Kidney (tissue), 14 donors: ENCODE measurements around the gene TRAPPC5. TPM values are rescaled to one million over a fixed set of nuclear protein-coding genes. Genes with fewer than 3 reads are reported as not detected.

Experiments used
- DNase-seq, 5 donors: peaks; one replicate each; pipeline ENCODE4 v3.0.0-alpha.2; 2013 to 2020
- FAIRE-seq: peaks from 2 replicates; lab custom pipeline; 2012; peaks lifted over from hg19 to GRCh38; lab: Jason Lieb, UNC
- H3K27ac ChIP-seq, 2 donors: one replicate each; pipeline ENCODE4 v1.7.0; 2013; ENCODE audit warnings: low read depth in 2 of 2, low read length in 2 of 2, inconsistent platforms in 1 of 2
- H3K27me3 ChIP-seq: one replicate; pipeline ENCODE4 v1.7.1; 2013; ENCODE audit warnings: low read length, inconsistent platforms; ENCODE audit not compliant: control insufficient read depth, insufficient read depth
- H3K36me3 ChIP-seq, 3 donors: one replicate each; pipeline versions ENCODE4 v1.7.0 to v1.7.1; 2013; ENCODE audit warnings: low read length in 3 of 3, control low read depth in 1 of 3, inconsistent platforms in 1 of 3; ENCODE audit not compliant: insufficient read depth in 3 of 3, control insufficient read depth in 2 of 3
- H3K4me1 ChIP-seq, 3 donors: one replicate each; pipeline versions ENCODE4 v1.7.0 to v1.7.1; 2013; ENCODE audit warnings: low read length in 3 of 3, inconsistent platforms in 1 of 3, low read depth in 1 of 3; ENCODE audit not compliant: control insufficient read depth in 2 of 3, insufficient read depth in 2 of 3
- H3K4me3 ChIP-seq, 3 donors: one replicate each; pipeline versions ENCODE4 v1.7.0 to v1.8.1; 2013; ENCODE audit warnings: low read length in 3 of 3, control low read depth in 1 of 3, inconsistent platforms in 1 of 3
- H3K9ac ChIP-seq, 3 donors: one replicate each; pipeline versions ENCODE4 v1.7.0 to v1.7.1; 2013; ENCODE audit warnings: low read length in 3 of 3, control low read depth in 1 of 3, inconsistent platforms in 1 of 3
- H3K9me3 ChIP-seq, 3 donors: one replicate each; pipeline versions ENCODE4 v1.7.0 to v1.7.1; 2013; ENCODE audit warnings: low read length in 3 of 3, control low read depth in 1 of 3, inconsistent platforms in 1 of 3; ENCODE audit not compliant: control insufficient read depth in 2 of 3, insufficient read depth in 1 of 3
- intact Hi-C: fragments of 100-400 bp; cut with DNase I; formaldehyde crosslinking; loops from one replicate; pipeline ENCODE4 v1.11.1; 2022
- polyA plus RNA-seq: library from polyadenylated mRNA; stranded (reverse); fragments of 350-450 nt; fragmentation: Illumina TruSeq; extraction: RNeasy Lipid Tissue Mini Kit (QIAGEN cat#74804); gene quantifications from one replicate; pipeline ENCODE4 v1.2.3, GENCODE V29; 2014; ENCODE audit warnings: low read depth, low replicate concordance; ENCODE audit not compliant: insufficient read depth
- total RNA-seq: library from RNA; stranded (reverse); fragmentation: NEBNext Ultra II Directional; extraction: Animal tissue kit (Norgen Biotek cat#: 25700); gene quantifications from one replicate; pipeline ENCODE4 v1.2.1, GENCODE V29; 2021
- TF ChIP-seq, protein P1 (sequence below): IDR thresholded peaks from 3 replicates; pipeline ENCODE4 v1.5.1; 2012; ENCODE audit warnings: mild to moderate bottlenecking, moderate library complexity, borderline replicate concordance; ENCODE audit not compliant: insufficient read depth; ENCODE audit errors: extremely low read depth
- donor health status: control.
- donor health status: control.
- donor health status: control.
- donor health status: control.
- donor health status: control.
- donor health status: DM: yes; HTN: yes; CAD: no.
- donor health status: Normal renal cell carcinoma (clear cell type).

TRAPPC5 gene
- total and polyA plus RNA-seq, 2 donors from 2014 or later = 82.6 to 222 TPM

DNA sequence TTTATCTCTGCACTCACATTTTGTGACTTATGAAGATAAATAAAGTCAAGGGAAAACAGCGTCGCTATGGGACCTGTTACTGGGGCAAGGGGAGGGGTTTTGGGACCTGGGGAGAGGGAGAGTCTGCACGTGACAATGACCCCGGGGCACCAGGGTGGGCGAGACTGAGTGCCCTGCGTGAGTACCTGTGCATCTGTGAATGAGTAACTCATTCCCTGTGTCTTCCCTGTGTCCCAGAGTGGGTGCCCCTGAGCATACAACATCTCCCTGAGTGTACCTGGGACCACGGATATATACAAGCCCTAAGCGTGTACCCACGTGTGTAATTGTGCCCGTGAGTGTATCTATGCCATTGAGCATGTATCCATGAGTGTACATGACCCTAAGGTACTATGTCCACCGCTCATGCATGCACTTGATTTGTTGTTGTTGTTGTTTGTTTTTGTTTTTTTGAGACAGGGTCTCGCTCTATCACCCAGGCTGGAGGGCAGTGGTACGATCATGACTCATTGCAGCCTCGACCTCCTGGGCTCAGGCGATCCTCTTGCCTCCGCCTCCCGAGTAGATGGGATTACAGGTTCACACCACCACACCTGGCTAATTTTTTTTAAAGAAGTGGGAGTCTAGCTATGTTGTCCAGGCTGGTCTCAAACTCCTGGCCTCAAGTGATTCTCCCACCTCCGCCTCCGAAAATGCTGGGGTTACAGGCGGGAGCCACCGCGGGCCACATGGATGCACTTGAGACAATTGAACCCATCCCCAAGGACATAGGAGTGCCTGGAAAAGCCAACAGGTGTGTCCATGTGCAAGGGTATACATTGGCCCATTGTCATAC is 645 bp upstream of the TRAPPC5 start:
- TF ChIP-seq, protein P1, sequence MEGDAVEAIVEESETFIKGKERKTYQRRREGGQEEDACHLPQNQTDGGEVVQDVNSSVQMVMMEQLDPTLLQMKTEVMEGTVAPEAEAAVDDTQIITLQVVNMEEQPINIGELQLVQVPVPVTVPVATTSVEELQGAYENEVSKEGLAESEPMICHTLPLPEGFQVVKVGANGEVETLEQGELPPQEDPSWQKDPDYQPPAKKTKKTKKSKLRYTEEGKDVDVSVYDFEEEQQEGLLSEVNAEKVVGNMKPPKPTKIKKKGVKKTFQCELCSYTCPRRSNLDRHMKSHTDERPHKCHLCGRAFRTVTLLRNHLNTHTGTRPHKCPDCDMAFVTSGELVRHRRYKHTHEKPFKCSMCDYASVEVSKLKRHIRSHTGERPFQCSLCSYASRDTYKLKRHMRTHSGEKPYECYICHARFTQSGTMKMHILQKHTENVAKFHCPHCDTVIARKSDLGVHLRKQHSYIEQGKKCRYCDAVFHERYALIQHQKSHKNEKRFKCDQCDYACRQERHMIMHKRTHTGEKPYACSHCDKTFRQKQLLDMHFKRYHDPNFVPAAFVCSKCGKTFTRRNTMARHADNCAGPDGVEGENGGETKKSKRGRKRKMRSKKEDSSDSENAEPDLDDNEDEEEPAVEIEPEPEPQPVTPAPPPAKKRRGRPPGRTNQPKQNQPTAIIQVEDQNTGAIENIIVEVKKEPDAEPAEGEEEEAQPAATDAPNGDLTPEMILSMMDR = no peak
- no peak overlapping the region for H3K27ac ChIP-seq
- no peaks in the 10 kb centered on the region for H3K36me3 ChIP-seq
- peak overlapping the region; percentile 16 to 87 (median 61) for H3K4me3 ChIP-seq
- FAIRE-seq (no peak), DNase-seq (no peak)
- H3K4me1 ChIP-seq = peaks cover 0 to 8% (median 0%) of the 10 kb centered on the region in 3 donors
- H3K9ac ChIP-seq = peak overlapping the region in 1 of 3 donors; percentile 92
- intact Hi-C loops = no loop called here
- no peaks in the 10 kb centered on the region for H3K9me3 ChIP-seq
- no peaks in the 10 kb centered on the region for H3K27me3 ChIP-seq

DNA sequence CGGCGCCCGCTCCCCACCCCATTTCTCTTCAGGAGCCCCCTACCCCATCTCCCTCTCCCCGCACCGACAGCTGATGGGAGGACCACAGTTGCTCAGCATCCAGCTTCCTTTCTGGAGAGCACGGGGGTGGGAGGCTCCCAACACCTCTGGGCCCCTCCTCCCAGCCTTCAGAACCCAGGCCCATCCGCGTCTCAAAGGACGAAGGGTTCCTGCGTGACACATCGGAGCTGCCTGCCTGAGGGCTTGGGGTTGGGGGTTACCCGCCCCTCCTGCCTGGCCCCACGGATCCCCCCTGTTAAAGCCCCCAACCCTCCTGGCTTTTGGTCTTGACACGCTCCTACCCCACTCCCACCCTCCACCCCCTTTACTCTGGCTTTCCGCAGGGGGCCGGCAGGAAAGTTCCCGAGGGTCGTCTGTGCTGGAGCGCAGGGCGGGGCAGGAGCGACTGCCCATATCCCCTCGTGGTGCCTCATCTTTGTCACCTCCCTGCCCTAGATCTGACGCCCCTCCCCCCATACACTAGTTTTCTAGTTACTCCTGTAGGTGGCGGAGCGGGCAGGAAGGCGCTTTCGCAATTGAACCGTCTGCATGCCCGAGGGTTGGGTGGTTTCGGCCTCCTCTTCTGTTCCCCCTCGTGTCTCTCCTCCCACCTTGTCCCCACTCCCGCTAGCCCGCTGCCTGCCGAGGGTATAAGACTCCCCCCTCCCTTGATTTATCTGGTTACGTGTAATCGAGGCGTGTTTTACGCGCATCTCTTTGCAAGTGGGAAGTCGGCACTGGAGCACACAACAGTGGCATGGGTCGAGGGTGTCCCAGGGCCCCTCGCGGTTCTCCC is 924 bp downstream of the TRAPPC5 start:
- H3K36me3 ChIP-seq = no peaks in the 10 kb centered on the region
- TF ChIP-seq, protein P1 = peak; percentile 52
- FAIRE-seq = no peak
- no peaks in the 10 kb centered on the region for H3K9me3 ChIP-seq
- peak overlapping the region; percentile 62 to 87 (median 78) for H3K4me3 ChIP-seq
- no peaks in the 10 kb centered on the region for H3K27me3 ChIP-seq
- peak; percentile 85 to 93 (median 91) for DNase-seq
- intact Hi-C loops = no loop called here
- peaks cover 0 to 8% (median 0%) of the 10 kb centered on the region in 3 donors for H3K4me1 ChIP-seq
- no peak overlapping the region for H3K27ac ChIP-seq
- H3K9ac ChIP-seq = peak overlapping the region; percentile 36 to 92 (median 92)

DNA sequence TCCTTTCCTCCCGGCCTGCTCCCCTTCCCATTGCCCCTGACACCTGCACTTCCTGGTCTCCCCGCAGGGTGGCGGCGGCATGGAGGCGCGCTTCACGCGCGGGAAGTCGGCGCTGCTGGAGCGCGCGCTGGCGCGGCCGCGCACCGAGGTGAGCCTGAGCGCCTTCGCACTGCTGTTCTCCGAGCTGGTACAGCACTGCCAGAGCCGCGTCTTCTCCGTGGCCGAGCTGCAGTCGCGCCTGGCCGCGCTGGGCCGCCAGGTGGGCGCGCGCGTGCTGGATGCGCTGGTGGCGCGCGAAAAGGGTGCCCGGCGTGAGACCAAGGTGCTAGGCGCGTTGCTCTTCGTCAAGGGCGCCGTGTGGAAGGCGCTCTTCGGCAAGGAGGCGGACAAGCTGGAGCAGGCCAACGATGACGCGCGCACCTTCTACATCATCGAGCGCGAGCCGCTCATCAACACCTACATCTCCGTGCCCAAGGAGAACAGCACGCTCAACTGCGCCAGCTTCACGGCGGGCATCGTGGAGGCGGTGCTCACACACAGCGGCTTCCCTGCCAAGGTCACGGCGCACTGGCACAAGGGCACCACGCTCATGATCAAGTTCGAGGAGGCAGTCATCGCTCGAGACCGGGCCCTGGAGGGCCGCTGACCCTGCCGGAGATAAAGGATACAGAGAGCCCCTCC is 1.7 kb downstream of the TRAPPC5 start:
- DNase-seq (peak in 4 of 5 donors; percentile 64 to 81 (median 74)), FAIRE-seq (no peak)
- Histone ChIP-seq H3K27me3 (no peaks in the 10 kb centered on the region), H3K4me3 (peak overlapping the region in 2 of 3 donors; percentile 55 to 87), H3K9me3 (no peaks in the 10 kb centered on the region), H3K9ac (no peak overlapping the region), H3K36me3 (no peaks in the 10 kb centered on the region), H3K4me1 (peaks cover 0 to 8% (median 0%) of the 10 kb centered on the region in 3 donors), H3K27ac (no peak overlapping the region)
- intact Hi-C loops = no loop called here
- TF ChIP-seq, protein P1 = no peak
